Activated CD4-positive, alpha-beta memory T cell treated with anti-CD3 and anti-CD28 coated beads, Interleukin-2, amount 10 ng/mL, durations not matched to agents 7 days and 5 days (primary cell): ENCODE data around the gene TRPM3. TPM values are rescaled to one million over a fixed set of nuclear protein-coding genes. Genes with fewer than 3 reads are reported as not detected.

Source experiments
- CTCF ChIA-PET: fragments of 350-600 bp; sonication (Branson Sonifier 250); formaldehyde crosslinking; loops from one replicate; lab custom pipeline; 2021; ENCODE audit warnings: antibody characterized with exemption, inconsistent platforms; lab: Charles Lee
- POLR2A ChIA-PET: fragments of 350-600 bp; sonication (Branson Sonifier 250); formaldehyde crosslinking; loops from one replicate; lab custom pipeline; 2021; ENCODE audit warnings: antibody characterized with exemption; lab: Charles Lee
- DNase-seq: peaks from one replicate; pipeline ENCODE4 v3.0.0-alpha.2; 2020
- H3K27ac Mint-ChIP-seq: one replicate; pipeline ENCODE4 v1.8.0; 2021; ENCODE audit warnings: mild to moderate bottlenecking, mixed read lengths
- H3K27me3 Mint-ChIP-seq: one replicate; pipeline ENCODE4 v1.8.0; 2021; ENCODE audit warnings: mixed read lengths
- H3K36me3 Mint-ChIP-seq: one replicate; pipeline ENCODE4 v1.8.0; 2021; ENCODE audit warnings: low read depth, mixed read lengths
- H3K4me1 Mint-ChIP-seq: one replicate; pipeline ENCODE4 v1.8.0; 2021; ENCODE audit warnings: mixed read lengths
- H3K4me3 Mint-ChIP-seq: one replicate; pipeline ENCODE4 v1.8.0; 2021; ENCODE audit warnings: mild to moderate bottlenecking, mixed read lengths
- H3K9me3 Mint-ChIP-seq: one replicate; pipeline ENCODE4 v1.8.0; 2021; ENCODE audit warnings: mixed read lengths
- total RNA-seq, 2 experiments: library from RNA; stranded (reverse); gene quantifications; one replicate each; pipeline ENCODE4 v1.2.3, GENCODE V29; 2021

The TRPM3 gene
- total RNA-seq, 2 experiments from 2014 or later: not detected

- Mint-ChIP-seq H3K27ac (no peak overlapping the region), H3K4me3 (no peak overlapping the region), H3K9me3 (no peaks in the 10 kb centered on the region), H3K27me3 (no peaks in the 10 kb centered on the region), H3K4me1 (no peaks in the 10 kb centered on the region), H3K36me3 (no peaks in the 10 kb centered on the region)
- ChIA-PET CTCF (no interaction called here), POLR2A (no interaction called here)
- DNase-seq: no peak
Measured at GRCh38 chr9:71079451-71079850, 42.0 kb downstream of the TRPM3 start.

GRCh38 chr9:71076096-71076495 is 45.3 kb downstream of the TRPM3 start:
- ChIA-PET POLR2A (no interaction called here), CTCF (no interaction called here)
- DNase-seq: no peak

DNA sequence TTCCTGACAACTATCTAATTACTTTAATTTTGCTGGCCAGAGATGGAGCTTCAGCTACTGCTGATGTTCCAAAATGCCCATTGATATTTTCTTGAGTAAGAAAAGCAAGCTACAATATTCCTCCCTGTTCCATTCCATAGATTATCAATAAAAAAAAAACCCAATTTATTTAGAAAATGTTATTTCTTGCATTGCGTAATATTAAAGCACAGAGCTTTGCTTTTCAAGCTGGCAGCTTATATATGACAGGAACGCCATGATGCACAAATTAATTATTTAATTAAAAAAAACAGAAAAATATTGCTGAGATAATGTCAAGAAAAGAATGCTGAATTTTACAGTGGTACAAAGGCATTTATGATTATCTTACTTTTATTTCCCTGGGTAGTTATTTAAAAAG is 47.9 kb downstream of the TRPM3 start:
- no peak for DNase-seq
- Mint-ChIP-seq H3K36me3 (no peaks in the 10 kb centered on the region), H3K27me3 (no peaks in the 10 kb centered on the region), H3K27ac (no peak overlapping the region), H3K4me3 (no peak overlapping the region), H3K4me1 (no peaks in the 10 kb centered on the region), H3K9me3 (peaks cover 3% of the 10 kb centered on the region)
- CTCF ChIA-PET: no interaction called here
- POLR2A ChIA-PET: no interaction called here

More at GRCh38 chr9:71076096-71076495, 45.3 kb downstream of the TRPM3 start:
- H3K27me3 Mint-ChIP-seq: no peaks in the 10 kb centered on the region
- no peak overlapping the region for H3K27ac Mint-ChIP-seq
- H3K36me3 Mint-ChIP-seq: no peaks in the 10 kb centered on the region
- no peaks in the 10 kb centered on the region for H3K4me1 Mint-ChIP-seq
- H3K4me3 Mint-ChIP-seq: no peak overlapping the region
- H3K9me3 Mint-ChIP-seq: no peaks in the 10 kb centered on the region

DNA sequence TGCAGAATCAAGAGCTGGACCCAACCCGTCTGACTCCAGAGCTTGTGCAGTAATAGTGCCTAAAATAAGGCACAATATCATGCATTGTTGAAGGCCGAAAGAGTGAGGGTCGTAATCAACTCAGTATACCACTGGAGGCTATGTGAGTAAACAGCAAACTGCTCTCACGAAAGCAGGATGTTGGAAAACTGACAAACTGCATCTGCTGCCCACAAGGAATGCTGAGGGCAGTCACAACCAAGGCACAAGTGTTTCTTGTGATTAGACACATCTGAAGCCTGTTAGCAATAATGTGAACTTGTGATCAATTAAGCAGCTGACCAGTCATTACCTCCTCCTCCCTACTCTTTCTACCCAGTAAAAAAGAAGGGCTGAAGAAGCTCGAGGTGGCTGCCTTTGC is 48.8 kb downstream of the TRPM3 start:
- Mint-ChIP-seq H3K4me3 (no peak overlapping the region), H3K27me3 (no peaks in the 10 kb centered on the region), H3K27ac (no peak overlapping the region), H3K36me3 (no peaks in the 10 kb centered on the region), H3K4me1 (no peaks in the 10 kb centered on the region), H3K9me3 (peaks cover 3% of the 10 kb centered on the region)
- ChIA-PET CTCF (no interaction called here), POLR2A (no interaction called here)
- no peak for DNase-seq

- Mint-ChIP-seq H3K4me3 (no peak overlapping the region), H3K36me3 (no peaks in the 10 kb centered on the region), H3K4me1 (no peaks in the 10 kb centered on the region), H3K9me3 (peaks cover 3% of the 10 kb centered on the region), H3K27me3 (no peaks in the 10 kb centered on the region), H3K27ac (no peak overlapping the region)
- ChIA-PET POLR2A (no interaction called here), CTCF (no interaction called here)
- DNase-seq: no peak
Measured at GRCh38 chr9:71071633-71072032, 49.8 kb downstream of the TRPM3 start.

- no peaks in the 10 kb centered on the region for H3K9me3 Mint-ChIP-seq
- no peaks in the 10 kb centered on the region for H3K36me3 Mint-ChIP-seq
- no peak overlapping the region for H3K27ac Mint-ChIP-seq
- H3K4me1 Mint-ChIP-seq: no peaks in the 10 kb centered on the region
- H3K27me3 Mint-ChIP-seq: no peaks in the 10 kb centered on the region
- DNase-seq: no peak
- H3K4me3 Mint-ChIP-seq: no peak overlapping the region
- POLR2A ChIA-PET: no interaction called here
- CTCF ChIA-PET: no interaction called here
Measured at GRCh38 chr9:71058660-71059059, 62.8 kb downstream of the TRPM3 start.

DNA sequence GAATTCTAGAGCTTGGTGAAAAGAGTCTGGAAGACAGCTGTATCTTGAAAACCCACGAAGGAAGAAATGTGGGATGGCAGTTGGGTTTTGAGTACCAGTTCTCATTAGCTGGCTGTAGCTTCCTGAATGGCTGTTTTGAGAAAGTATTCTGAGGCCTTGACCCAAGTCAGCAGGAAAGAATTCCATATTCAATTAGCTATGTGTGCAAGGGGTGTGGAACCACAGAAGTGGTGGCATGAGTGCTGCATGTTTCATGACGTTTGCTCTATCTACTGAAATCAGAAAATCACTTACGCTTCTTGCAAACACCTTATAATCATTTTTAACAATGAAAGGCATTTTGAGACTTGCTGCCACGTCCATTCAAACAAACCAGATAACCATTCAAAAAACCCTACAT is 69.1 kb downstream of the TRPM3 start:
- Mint-ChIP-seq H3K36me3 (no peaks in the 10 kb centered on the region), H3K27me3 (no peaks in the 10 kb centered on the region), H3K27ac (no peak overlapping the region), H3K9me3 (no peaks in the 10 kb centered on the region), H3K4me1 (no peaks in the 10 kb centered on the region), H3K4me3 (no peak overlapping the region)
- ChIA-PET POLR2A (no interaction called here), CTCF (no interaction called here)
- DNase-seq: no peak

DNA sequence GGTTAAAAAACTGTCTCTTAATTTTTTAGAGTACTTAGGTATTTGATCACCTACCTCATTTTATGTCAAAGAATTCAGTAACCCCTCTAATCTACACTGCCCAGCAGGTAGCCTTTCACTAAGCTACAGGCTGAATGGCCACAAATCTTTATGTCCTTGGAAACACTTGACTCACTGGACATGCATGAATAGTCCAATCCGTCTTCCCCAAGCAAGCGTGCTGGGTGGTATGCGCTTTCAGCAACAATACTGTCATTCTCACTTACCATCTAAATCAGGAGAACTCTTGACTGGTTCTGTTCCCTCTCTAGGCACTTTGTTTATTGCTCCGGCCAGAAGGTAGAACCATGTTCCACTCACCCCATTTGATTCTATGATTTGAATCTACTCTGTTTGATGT is 73.1 kb downstream of the TRPM3 start:
- CTCF ChIA-PET: no interaction called here
- no peaks in the 10 kb centered on the region for H3K4me1 Mint-ChIP-seq
- no peaks in the 10 kb centered on the region for H3K36me3 Mint-ChIP-seq
- no peak for DNase-seq
- no peaks in the 10 kb centered on the region for H3K9me3 Mint-ChIP-seq
- no peaks in the 10 kb centered on the region for H3K27me3 Mint-ChIP-seq
- POLR2A ChIA-PET: no interaction called here
- H3K4me3 Mint-ChIP-seq: no peak overlapping the region
- H3K27ac Mint-ChIP-seq: no peak overlapping the region

GRCh38 chr9:71042448-71042990 is 78.9 kb downstream of the TRPM3 start:
- Mint-ChIP-seq H3K9me3 (no peaks in the 10 kb centered on the region), H3K27me3 (no peaks in the 10 kb centered on the region), H3K4me1 (no peaks in the 10 kb centered on the region), H3K4me3 (no peak overlapping the region), H3K36me3 (no peaks in the 10 kb centered on the region), H3K27ac (no peak overlapping the region)
- ChIA-PET CTCF (no interaction called here), POLR2A (no interaction called here)
- DNase-seq: no peak

DNA sequence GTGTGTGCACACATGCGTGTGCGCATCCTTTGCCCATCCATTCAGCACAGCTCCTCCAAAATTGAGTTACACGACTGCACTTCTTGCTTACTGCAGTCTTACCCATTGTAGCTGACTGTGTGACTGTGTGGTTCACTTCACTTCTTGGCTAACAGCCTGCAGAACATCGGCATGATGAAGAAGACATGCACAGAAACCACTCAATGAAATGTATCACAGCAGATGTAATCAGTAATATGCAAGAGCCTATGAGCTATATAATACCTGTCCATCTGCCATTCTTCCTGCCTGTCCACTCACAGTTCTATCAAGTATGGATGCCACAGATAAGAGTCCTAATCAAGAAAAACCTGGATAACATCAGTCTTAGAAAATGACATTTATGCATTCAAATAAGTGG is 83.9 kb downstream of the TRPM3 start:
- Mint-ChIP-seq H3K4me3 (no peak overlapping the region), H3K9me3 (no peaks in the 10 kb centered on the region), H3K4me1 (no peaks in the 10 kb centered on the region), H3K27ac (no peak overlapping the region), H3K27me3 (no peaks in the 10 kb centered on the region), H3K36me3 (no peaks in the 10 kb centered on the region)
- POLR2A ChIA-PET: no interaction called here
- CTCF ChIA-PET: no interaction called here
- DNase-seq: no peak

DNA sequence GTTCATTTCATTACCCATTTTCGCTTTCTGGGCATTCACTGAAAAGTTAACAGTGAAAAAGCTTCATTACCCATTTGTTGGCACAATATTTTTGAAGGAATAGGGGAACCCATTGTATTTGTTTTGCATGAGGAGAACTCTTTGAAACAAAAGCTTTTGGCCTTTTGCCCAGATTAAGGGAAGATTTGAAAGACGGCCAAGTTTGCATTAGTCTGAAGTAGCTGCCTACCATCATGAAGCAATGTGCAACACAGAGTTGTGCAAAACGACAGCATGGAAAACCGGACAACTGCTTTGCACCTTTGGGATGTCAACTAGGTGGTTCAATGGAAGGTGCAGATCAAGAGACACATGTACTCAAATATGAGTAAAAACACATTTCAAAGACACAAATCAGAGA is 84.9 kb downstream of the TRPM3 start:
- DNase-seq: no peak
- H3K27me3 Mint-ChIP-seq: no peaks in the 10 kb centered on the region
- H3K27ac Mint-ChIP-seq: no peak overlapping the region
- CTCF ChIA-PET: no interaction called here
- no peaks in the 10 kb centered on the region for H3K9me3 Mint-ChIP-seq
- POLR2A ChIA-PET: no interaction called here
- no peak overlapping the region for H3K4me3 Mint-ChIP-seq
- no peaks in the 10 kb centered on the region for H3K4me1 Mint-ChIP-seq
- H3K36me3 Mint-ChIP-seq: no peaks in the 10 kb centered on the region

DNA sequence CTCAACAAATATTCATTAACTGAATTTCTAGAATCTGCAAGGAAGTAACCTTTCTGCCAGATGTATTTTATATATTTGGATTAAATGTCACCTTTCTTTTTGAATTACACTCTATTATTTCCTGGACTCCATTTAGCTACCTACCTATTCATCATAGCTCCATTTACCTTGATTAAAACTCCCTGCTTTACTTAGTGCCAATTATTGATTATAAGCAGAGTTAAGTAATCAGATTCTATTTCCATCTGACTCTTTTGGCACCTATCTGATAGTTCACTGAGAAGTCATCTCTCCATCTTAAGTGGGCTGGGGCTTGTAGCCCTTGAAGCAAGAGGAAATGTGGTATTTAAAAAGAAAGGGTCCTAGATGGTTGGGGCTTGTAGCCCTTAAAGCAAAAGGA is 88.6 kb downstream of the TRPM3 start:
- CTCF ChIA-PET: no interaction called here
- no peaks in the 10 kb centered on the region for H3K36me3 Mint-ChIP-seq
- no peak overlapping the region for H3K4me3 Mint-ChIP-seq
- H3K4me1 Mint-ChIP-seq: no peaks in the 10 kb centered on the region
- no peaks in the 10 kb centered on the region for H3K9me3 Mint-ChIP-seq
- no peaks in the 10 kb centered on the region for H3K27me3 Mint-ChIP-seq
- POLR2A ChIA-PET: no interaction called here
- H3K27ac Mint-ChIP-seq: no peak overlapping the region
- no peak for DNase-seq

GRCh38 chr9:71025728-71026127 is 95.7 kb downstream of the TRPM3 start:
- no peak overlapping the region for H3K4me3 Mint-ChIP-seq
- no peaks in the 10 kb centered on the region for H3K4me1 Mint-ChIP-seq
- POLR2A ChIA-PET: no interaction called here
- no peaks in the 10 kb centered on the region for H3K27me3 Mint-ChIP-seq
- no peaks in the 10 kb centered on the region for H3K9me3 Mint-ChIP-seq
- CTCF ChIA-PET: no interaction called here
- H3K36me3 Mint-ChIP-seq: no peaks in the 10 kb centered on the region
- DNase-seq: no peak
- no peak overlapping the region for H3K27ac Mint-ChIP-seq

- no peak overlapping the region for H3K27ac Mint-ChIP-seq
- H3K9me3 Mint-ChIP-seq: no peaks in the 10 kb centered on the region
- H3K36me3 Mint-ChIP-seq: no peaks in the 10 kb centered on the region
- H3K4me1 Mint-ChIP-seq: no peaks in the 10 kb centered on the region
- H3K27me3 Mint-ChIP-seq: no peaks in the 10 kb centered on the region
- H3K4me3 Mint-ChIP-seq: no peak overlapping the region
- CTCF ChIA-PET: no interaction called here
- no peak for DNase-seq
- POLR2A ChIA-PET: no interaction called here
Measured at GRCh38 chr9:71025201-71025600, 96.2 kb downstream of the TRPM3 start.
